GM10266 (cell line): ENCODE measurements around the gene COL5A1.

ENCODE experiments used
- DNase-seq: peaks from one replicate; pipeline ENCODE4 v3.0.0; 2012; ENCODE audit errors: extremely low spot score
- TF ChIP-seq, protein P1 (sequence below): IDR thresholded peaks from 2 replicates; pipeline ENCODE4 v1.5.1; 2012; ENCODE audit warnings: mild to moderate bottlenecking, low read depth; ENCODE audit not compliant: control insufficient read depth, insufficient read depth; ENCODE audit errors: missing control alignments

The COL5A1 gene

DNA sequence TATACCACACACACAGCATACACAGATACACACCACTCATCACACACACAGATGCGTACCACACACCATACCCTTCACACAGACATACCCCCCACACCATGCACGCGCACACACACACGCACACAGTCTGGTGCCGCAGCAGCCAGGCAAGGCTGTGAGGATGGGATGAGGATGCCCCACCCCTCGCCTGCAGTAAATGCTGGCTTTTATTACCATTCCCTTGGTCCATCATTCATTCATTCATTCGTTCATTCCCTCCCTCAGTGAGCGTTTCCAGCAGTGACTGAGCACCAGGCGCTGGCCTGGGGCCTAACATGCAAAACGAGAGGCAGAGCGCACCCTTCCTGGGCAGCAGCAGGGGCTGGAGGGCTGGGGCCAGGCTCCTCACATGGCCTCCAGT is 187.3 kb downstream of the COL5A1 start:
- DNase-seq = no peak

DNA sequence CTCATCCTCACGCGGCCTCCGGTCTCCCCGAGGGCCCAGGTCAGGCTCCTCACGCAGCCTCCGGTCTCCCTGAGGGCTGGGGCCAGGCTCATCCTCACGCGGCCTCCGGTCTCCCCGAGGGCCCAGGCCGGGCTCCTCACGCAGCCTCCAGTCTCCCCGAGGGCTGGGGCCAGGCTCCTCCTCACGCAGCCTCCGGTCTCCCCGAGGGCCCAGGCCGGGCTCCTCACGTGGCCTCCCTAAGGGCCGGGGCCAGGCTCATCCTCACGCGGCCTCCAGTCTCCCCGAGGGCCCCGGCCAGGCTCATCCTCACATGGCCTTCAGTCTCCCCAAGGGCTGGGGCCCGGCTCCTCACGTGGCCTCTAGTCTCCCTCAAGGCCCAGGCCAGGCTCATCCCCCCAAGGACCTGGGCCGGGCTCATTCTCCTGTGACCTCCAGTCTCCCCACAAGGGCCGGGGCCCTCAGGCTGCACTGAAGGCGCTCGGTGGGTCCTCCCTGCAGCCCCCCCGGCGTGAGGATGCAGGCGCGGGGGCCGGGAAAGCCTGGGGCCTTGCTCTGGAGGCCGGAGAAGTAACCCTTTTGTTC is 187.8 kb downstream of the COL5A1 start:
- TF ChIP-seq, protein P1, sequence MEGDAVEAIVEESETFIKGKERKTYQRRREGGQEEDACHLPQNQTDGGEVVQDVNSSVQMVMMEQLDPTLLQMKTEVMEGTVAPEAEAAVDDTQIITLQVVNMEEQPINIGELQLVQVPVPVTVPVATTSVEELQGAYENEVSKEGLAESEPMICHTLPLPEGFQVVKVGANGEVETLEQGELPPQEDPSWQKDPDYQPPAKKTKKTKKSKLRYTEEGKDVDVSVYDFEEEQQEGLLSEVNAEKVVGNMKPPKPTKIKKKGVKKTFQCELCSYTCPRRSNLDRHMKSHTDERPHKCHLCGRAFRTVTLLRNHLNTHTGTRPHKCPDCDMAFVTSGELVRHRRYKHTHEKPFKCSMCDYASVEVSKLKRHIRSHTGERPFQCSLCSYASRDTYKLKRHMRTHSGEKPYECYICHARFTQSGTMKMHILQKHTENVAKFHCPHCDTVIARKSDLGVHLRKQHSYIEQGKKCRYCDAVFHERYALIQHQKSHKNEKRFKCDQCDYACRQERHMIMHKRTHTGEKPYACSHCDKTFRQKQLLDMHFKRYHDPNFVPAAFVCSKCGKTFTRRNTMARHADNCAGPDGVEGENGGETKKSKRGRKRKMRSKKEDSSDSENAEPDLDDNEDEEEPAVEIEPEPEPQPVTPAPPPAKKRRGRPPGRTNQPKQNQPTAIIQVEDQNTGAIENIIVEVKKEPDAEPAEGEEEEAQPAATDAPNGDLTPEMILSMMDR = no peak
- DNase-seq = no peak

More for the DNA sequence above, 187.3 kb downstream of the COL5A1 start:
- TF ChIP-seq, protein P1 = no peak

DNA sequence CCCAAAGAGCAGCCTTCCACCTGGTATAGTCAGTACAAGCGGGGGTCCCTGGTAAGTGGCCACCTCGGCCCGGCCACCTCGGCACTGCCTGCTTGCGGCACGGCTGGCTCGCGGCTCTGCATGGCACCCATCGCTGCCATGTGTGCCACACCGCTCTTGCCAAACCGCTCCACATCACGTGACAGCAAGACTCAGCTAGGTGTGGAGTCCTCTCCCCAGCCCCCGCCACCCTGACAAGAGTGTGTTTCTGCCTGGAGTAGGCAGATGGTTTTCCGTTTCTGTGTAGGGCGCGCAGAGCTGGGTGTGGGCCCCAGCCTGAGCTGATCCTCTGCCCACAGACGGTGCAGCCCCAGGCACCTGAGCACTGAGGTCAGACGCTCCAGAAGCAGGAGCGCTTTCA is 188.5 kb downstream of the COL5A1 start:
- DNase-seq = no peak
- TF ChIP-seq, protein P1 = no peak

DNA sequence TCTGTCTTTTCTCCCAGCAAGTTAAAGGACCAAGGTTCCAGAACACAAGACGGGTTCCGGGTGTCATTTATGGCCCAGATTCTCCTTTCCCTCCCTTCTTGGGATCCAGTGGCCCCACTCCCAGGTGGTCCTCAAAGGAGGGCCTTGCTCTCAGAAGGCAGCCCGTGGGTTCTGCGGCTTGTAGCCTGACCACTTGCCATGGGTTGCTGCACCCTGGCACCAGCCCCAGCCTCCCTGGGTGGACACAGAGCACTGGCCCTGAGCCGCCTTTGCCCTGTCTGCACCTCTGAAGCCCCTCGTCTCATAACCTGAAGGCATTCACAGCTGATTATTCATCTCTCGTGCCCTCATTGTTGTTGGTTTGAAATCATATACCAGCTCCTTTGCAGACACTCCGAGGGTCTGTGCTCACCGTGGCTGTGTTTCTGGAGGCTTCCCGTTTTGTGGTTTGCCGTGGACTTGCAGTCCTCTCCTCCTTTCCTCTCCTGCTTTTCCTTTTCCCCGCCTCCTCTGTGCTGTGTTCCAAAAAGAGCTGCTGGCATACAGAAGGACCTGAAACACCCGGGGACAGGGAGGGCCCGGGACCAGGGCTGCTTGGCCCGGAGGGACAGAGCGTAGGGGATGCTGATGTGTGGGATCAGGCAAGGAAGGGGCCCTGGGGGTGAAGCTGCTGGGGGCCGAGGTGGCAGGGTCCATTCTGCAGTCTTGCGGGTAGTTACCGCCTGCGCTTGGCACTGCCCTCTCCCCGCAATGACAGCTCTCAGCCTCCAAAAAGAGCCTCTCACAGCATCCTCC is 189.5 kb downstream of the COL5A1 start:
- no peak for DNase-seq
- TF ChIP-seq, protein P1 = no peak

DNA sequence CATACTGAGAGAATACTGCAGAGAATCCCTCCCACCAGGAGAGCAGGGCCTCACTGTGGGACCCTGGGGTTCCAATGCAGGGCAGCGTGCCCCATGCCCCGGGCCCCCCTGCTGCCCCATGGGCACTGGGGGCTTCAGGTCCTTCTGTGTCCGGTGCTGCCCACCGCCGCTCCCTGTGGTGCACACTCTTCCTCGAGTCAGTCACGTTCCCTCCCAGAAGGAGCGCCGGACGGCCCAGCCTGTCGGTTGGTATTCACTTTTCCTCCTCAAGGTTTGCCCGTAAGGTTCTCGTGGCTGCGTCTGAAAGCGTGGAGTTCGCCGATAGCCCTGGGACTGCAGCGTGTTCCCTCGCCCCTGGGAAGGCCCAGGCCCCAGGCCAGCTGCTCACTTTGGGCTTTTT is 190.9 kb downstream of the COL5A1 start:
- no peak for DNase-seq
- TF ChIP-seq, protein P1 = no peak

DNA sequence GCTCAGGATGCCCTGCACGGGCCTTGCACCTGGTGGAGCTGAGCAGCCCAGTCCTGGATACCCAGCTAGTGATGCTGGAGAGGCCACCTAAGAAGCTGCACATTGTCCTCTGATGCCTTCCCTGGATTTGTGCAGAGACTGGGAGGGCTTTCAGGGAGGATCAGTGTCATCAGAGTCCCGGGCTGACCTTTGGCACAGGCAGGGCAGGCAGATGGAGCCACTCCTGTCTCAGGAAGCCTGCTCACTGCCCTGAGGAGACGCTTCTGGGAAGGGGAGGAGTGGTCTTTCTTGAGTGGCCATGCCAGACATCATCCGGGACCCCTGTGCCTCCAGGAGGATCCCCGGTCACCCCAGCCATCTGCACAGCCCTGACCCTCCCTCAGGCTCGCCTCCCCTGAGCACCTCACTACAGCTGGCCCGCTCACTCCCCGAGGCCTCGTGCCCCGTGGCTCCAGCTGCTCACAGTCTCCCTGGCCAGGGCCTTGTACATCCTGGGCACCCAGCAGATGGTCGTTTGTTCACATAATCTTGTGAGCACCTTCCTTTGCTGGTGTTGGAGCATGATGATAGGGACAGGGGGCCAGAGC is 191.8 kb downstream of the COL5A1 start:
- TF ChIP-seq, protein P1 = no peak
- no peak for DNase-seq
